MM.1S (cell line): ENCODE data around the gene MMP24.

Source experiments
- CTCF ChIP-seq: fragments of 300-600 bp; sonication (generic); IDR thresholded peaks from 2 replicates; pipeline ENCODE4 v1.5.1; 2016; ENCODE audit warnings: antibody characterized with exemption, low read length, mixed read lengths
- EZH2 ChIP-seq: fragments of 300-600 bp; sonication (generic); optimal IDR thresholded peaks from 2 replicates; pipeline ENCODE3; 2017; ENCODE audit warnings: low read depth, mild to moderate bottlenecking, antibody characterized with exemption, low read length, mixed read lengths

GRCh38 chr20:35304956-35305355 is 78.5 kb downstream of the MMP24 start:
- no peak for TF ChIP-seq CTCF
- TF ChIP-seq EZH2 = no peak
